ENCODE data around the gene SLC15A3.

DNA sequence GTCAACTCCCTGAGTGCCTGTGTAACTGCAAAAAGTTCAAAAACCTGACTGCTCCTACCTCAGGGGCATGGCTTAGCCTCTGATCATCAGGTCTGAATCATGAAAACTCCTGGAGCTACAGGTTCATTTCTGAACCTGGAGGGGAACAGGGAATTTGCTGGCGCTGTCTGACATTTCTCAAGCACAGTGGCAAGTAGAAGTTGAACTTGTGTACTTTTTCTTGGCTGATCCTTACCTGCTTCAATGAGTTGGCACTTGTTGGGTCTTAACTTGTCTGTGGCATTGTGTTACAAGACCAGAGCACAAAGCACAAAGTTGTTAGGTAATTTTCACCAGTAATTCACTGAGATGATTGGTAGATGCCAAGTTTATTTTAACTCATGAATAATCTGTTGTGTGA, 34.7 kb downstream of the SLC15A3 start:
- TF ChIP-seq, protein P1, sequence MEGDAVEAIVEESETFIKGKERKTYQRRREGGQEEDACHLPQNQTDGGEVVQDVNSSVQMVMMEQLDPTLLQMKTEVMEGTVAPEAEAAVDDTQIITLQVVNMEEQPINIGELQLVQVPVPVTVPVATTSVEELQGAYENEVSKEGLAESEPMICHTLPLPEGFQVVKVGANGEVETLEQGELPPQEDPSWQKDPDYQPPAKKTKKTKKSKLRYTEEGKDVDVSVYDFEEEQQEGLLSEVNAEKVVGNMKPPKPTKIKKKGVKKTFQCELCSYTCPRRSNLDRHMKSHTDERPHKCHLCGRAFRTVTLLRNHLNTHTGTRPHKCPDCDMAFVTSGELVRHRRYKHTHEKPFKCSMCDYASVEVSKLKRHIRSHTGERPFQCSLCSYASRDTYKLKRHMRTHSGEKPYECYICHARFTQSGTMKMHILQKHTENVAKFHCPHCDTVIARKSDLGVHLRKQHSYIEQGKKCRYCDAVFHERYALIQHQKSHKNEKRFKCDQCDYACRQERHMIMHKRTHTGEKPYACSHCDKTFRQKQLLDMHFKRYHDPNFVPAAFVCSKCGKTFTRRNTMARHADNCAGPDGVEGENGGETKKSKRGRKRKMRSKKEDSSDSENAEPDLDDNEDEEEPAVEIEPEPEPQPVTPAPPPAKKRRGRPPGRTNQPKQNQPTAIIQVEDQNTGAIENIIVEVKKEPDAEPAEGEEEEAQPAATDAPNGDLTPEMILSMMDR (IDR thresholded peaks at IDR 0.05; ENCODE audit: borderline replicate concordance, extremely low read depth, low read length, poor library complexity, severe bottlenecking) = no peak
- TF ChIP-seq EZH2 (IDR thresholded peaks at IDR 0.05; ENCODE audit: borderline replicate concordance, low read depth, low read length, severe bottlenecking) = no peak

Data from DND-41 (cell line).